ENCODE measurements around the gene PLEKHO1. TPM values are rescaled to one million over a fixed set of nuclear protein-coding genes. Genes with fewer than 3 reads are reported as not detected.
A peak's percentile ranks its signal among the peaks of the same experiment; 100 is the strongest.

PLEKHO1 gene
- total and polyA plus RNA-seq, 2 of the 4 experiments (the other 2 are of a cell fraction): 51.4 to 56.0 TPM

DNA sequence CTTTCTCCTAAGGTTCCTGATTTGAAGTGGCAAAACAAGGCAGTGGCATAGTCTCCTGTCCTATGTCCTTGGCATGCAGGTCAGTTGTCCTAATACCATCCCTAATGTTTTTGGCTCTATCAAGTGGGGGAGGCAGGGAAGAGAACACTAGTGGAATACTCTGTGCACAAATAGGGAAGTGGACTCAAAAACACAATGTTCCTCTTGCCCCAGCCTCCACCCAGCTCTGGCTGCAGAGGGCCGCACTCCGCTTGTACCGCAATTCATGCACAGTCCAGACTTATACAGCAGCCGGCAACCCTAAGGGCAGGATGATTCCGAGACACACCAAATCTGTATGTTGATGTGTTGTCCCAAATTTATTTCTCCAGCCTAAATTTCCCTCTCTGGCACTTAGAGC lies 14.5 kb downstream of the PLEKHO1 start (continued):
- no peak for TF ChIP-seq MAFK (IDR thresholded peaks at IDR 0.05; ENCODE audit: low read depth, low read length)
- no peak for TF ChIP-seq NFE2L2 (IDR thresholded peaks at IDR 0.05; ENCODE audit: low read depth, low read length)
- no peak for TF ChIP-seq MXI1 (IDR thresholded peaks at IDR 0.05; ENCODE audit: borderline replicate concordance, low read depth, low read length)
- TF ChIP-seq RCOR1 (IDR thresholded peaks at IDR 0.05; ENCODE audit: insufficient replicate concordance, low read length): no peak
- no peak for TF ChIP-seq POLR2A (IDR thresholded peaks at IDR 0.05; ENCODE audit: low read depth, low read length)

DNA sequence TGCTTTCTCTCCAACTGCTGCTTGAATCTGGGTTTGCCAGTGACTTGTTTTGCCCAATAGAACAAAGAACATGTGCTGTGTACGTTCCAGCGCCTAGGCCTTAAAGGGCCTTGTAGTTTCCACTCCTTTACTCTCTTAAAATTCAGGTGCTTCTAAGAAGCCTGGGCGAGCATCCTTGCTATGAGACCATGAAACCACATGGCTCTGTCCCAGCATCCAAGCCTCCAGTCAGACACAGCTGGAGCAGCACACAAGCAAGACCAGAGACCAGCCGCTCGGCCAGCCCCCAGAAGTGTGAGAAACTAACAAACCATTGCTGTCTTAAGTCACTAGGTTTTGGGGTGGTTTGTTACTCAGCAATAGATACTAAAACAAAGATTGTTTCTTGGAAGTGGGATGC lies 15.1 kb downstream of the PLEKHO1 start:
- H3K27me3 ChIP-seq (ENCODE audit: control insufficient read depth, insufficient read depth, low read length): no peaks in the 10 kb centered on the region
- no peak overlapping the region for H2AFZ ChIP-seq (replicated peaks; ENCODE audit: low read length, poor library complexity)
- ATAC-seq (ENCODE audit: low read depth): no peak
- H2BK120ac ChIP-seq (ENCODE audit: low read depth, low read length): peak overlapping the region; percentile 88
- H3K9ac ChIP-seq (ENCODE audit: low read depth, low read length): no peak overlapping the region
- no peak overlapping the region for H4K5ac ChIP-seq (ENCODE audit: low read depth, low read length)
- no peak overlapping the region for H3K18ac ChIP-seq (ENCODE audit: low read depth, low read length)
- H4K8ac ChIP-seq (ENCODE audit: low read depth in 2 of 2, low read length in 2 of 2): peak overlapping the region in 1 of 2 experiments; percentile 33; a peak in 1 of 4 replicates
- intact Hi-C loops (cut with micrococcal nuclease): no loop called here
- H3K23ac ChIP-seq (ENCODE audit: low read depth, low read length): no peak overlapping the region
- H2BK15ac ChIP-seq (ENCODE audit: low read depth, low read length): peak overlapping the region; percentile 92; the same call in 2 of the 3 replicates
- no peaks in the 10 kb centered on the region for H4K20me1 ChIP-seq (ENCODE audit: insufficient read depth, low read length)
- no TSS peak for BruUV-seq (replicated peaks)
- H2AK9ac ChIP-seq (replicated peaks; ENCODE audit: low read depth, low read length, poor library complexity): peak overlapping the region; percentile 37
- no peak overlapping the region for H3K4me2 ChIP-seq (ENCODE audit: low read depth, low read length)
- H3K27ac ChIP-seq (ENCODE audit: insufficient read depth, low read length): no peak overlapping the region
- dilution Hi-C loops (cut with HindIII; ENCODE audit: low sequenced_read_pairs, unreplicated experiment): no loop called here
- peak overlapping the region; percentile 52; the same call in 1 of the 2 replicates for H3K14ac ChIP-seq (replicated peaks; ENCODE audit: low read depth, low read length)
- peaks cover 7% of the 10 kb centered on the region for H3K36me3 ChIP-seq (ENCODE audit: control insufficient read depth, insufficient read depth, low read length)
- H4K91ac ChIP-seq (ENCODE audit: insufficient read depth, low read depth, low read length): 0 out of 2 replicates have a peak overlapping the region, but pooled peaks have one; percentile 20
- H3K4ac ChIP-seq (ENCODE audit: low read depth, low read length): peak overlapping the region; percentile 26; the same call in 1 of the 2 replicates
- DNase-seq: peak; percentile 43
- H3K9me1 ChIP-seq (ENCODE audit: insufficient read depth, low read length): peaks cover 26% of the 10 kb centered on the region
- H3K79me1 ChIP-seq (ENCODE audit: low read depth in 1 of 2, low read length in 2 of 2): peaks cover 2 to 31% of the 10 kb centered on the region in 2 experiments; a peak in 3 of 4 replicates
- peak overlapping the region; percentile 27; the same call in 1 of the 2 replicates for H2BK20ac ChIP-seq (ENCODE audit: low read depth, low read length)
- H3K4me1 ChIP-seq (ENCODE audit: control insufficient read depth, insufficient read depth, low read length): peaks cover 33% of the 10 kb centered on the region
- POLR2A ChIA-PET (ENCODE audit: unreplicated experiment): no interaction called here
- 100% methylated on average over 2 of the region's 5 CpGs; no CpG with 5 or more reads in 1 of the 2 experiments for WGBS, 2 experiments (ENCODE audit: extremely low coverage in 2 of 2, insufficient read length in 1 of 2)
- H2AK5ac ChIP-seq (ENCODE audit: low read depth, low read length): peak overlapping the region; percentile 51
- in situ Hi-C loops (cut with MboI; ENCODE audit: low sequenced_read_pairs): loop anchor here (5.0 kb wide), 2 partner anchors 92 to 202 kb away; no protein-coding TSS in a partner anchor
- CTCF ChIA-PET: no interaction called here
- no peak overlapping the region for H3K56ac ChIP-seq (ENCODE audit: extremely low read depth, insufficient read depth, low read length)
- H3K9me3 ChIP-seq (ENCODE audit: control insufficient read depth, insufficient read depth, low read length): no peaks in the 10 kb centered on the region
- no peak overlapping the region for H2BK5ac ChIP-seq (ENCODE audit: low read depth, low read length, poor library complexity, severe bottlenecking)
- TF ChIP-seq RAD21 (IDR thresholded peaks at IDR 0.05; ENCODE audit: low read length) (no peak), CHD1 (IDR thresholded peaks at IDR 0.05; ENCODE audit: low read depth, low read length) (no peak), RCOR1 (IDR thresholded peaks at IDR 0.05; ENCODE audit: insufficient replicate concordance, low read length) (no peak), SMC3 (IDR thresholded peaks at IDR 0.05; ENCODE audit: low read depth, low read length) (no peak), MAFK (IDR thresholded peaks at IDR 0.05; ENCODE audit: low read depth, low read length) (no peak), CEBPB (IDR thresholded peaks at IDR 0.05; ENCODE audit: low read depth, low read length) (no peak)
- TF ChIP-seq, protein P1, sequence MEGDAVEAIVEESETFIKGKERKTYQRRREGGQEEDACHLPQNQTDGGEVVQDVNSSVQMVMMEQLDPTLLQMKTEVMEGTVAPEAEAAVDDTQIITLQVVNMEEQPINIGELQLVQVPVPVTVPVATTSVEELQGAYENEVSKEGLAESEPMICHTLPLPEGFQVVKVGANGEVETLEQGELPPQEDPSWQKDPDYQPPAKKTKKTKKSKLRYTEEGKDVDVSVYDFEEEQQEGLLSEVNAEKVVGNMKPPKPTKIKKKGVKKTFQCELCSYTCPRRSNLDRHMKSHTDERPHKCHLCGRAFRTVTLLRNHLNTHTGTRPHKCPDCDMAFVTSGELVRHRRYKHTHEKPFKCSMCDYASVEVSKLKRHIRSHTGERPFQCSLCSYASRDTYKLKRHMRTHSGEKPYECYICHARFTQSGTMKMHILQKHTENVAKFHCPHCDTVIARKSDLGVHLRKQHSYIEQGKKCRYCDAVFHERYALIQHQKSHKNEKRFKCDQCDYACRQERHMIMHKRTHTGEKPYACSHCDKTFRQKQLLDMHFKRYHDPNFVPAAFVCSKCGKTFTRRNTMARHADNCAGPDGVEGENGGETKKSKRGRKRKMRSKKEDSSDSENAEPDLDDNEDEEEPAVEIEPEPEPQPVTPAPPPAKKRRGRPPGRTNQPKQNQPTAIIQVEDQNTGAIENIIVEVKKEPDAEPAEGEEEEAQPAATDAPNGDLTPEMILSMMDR (conservative IDR thresholded peaks at IDR 0.05; ENCODE audit: low read depth, low read length): no peak
- TF ChIP-seq, protein P2, sequence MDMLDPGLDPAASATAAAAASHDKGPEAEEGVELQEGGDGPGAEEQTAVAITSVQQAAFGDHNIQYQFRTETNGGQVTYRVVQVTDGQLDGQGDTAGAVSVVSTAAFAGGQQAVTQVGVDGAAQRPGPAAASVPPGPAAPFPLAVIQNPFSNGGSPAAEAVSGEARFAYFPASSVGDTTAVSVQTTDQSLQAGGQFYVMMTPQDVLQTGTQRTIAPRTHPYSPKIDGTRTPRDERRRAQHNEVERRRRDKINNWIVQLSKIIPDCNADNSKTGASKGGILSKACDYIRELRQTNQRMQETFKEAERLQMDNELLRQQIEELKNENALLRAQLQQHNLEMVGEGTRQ (IDR thresholded peaks at IDR 0.05; ENCODE audit: low read depth, low read length): no peak
- H3K4me3 ChIP-seq (ENCODE audit: insufficient read depth, low read depth, low read length): no peak overlapping the region
